Thyroid gland (tissue), 4 donors: ENCODE measurements around the gene CREBRF. TPM values are rescaled to one million over a fixed set of nuclear protein-coding genes. Genes with fewer than 3 reads are reported as not detected.

Source experiments
- DNase-seq, 2 donors: peaks; one replicate each; pipeline ENCODE4 v3.0.0-alpha.2; 2019
- H3K27ac ChIP-seq, 3 donors: fragments of 200-600 bp; sonication (generic); 1 replicate in 2 of 3; 2 replicates in 1 of 3; pipeline ENCODE4 v1.5.1; 2016 to 2019; ENCODE audit warnings: mild to moderate bottlenecking in 1 of 3, moderate library complexity in 1 of 3
- H3K27me3 ChIP-seq: fragments of 200-600 bp; sonication (generic); one replicate; pipeline ENCODE4 v1.5.1; 2019
- H3K36me3 ChIP-seq, 2 donors: fragments of 200-600 bp; sonication (generic); one replicate each; pipeline ENCODE4 v1.5.1; 2016 to 2019
- H3K4me1 ChIP-seq, 2 donors: fragments of 200-600 bp; sonication (generic); one replicate each; pipeline ENCODE4 v1.5.1; 2017 to 2019
- H3K4me3 ChIP-seq, 3 donors: fragments of 200-600 bp; sonication (generic); replicated peaks in 1 of 3; 1 replicate in 2 of 3; 2 replicates in 1 of 3; pipeline ENCODE4 v1.5.1; 2016; ENCODE audit warnings: mild to moderate bottlenecking in 1 of 3
- H3K9me3 ChIP-seq: fragments of 200-600 bp; sonication (generic); one replicate; pipeline ENCODE4 v1.5.1; 2017
- POLR2A ChIP-seq, 2 donors: fragments of 450-650 bp; IDR thresholded peaks; one replicate each; pipeline ENCODE4 v1.6.1; 2017; ENCODE audit warnings: antibody characterized with exemption in 2 of 2, mild to moderate bottlenecking in 2 of 2, moderate library complexity in 1 of 2
- WGBS, 2 donors: methylation state at CpG; one replicate each; pipeline ENCODE4 v1.1.5; 2017; 5-methylcytosine and 5-hydroxymethylcytosine counted together
- intact Hi-C: fragments of 100-400 bp; cut with DNase I; formaldehyde crosslinking; loops from one replicate; pipeline ENCODE4 v1.15.1; 2023
- total RNA-seq, 4 donors: library from RNA; depleted of rRNA; stranded (reverse); fragments of >200 nt; gene quantifications; one replicate each; pipeline ENCODE4 v1.2.3, GENCODE V29; 2016
- TF ChIP-seq, protein P1 (sequence below), 6 experiments: fragments of 200-600 bp in 3 of 6; fragments of 450-650 bp in 3 of 6; sonication (generic) in 3 of 6; IDR thresholded peaks; one replicate each; pipeline ENCODE4 v1.5.1; 2016 to 2019; ENCODE audit warnings: antibody characterized with exemption in 6 of 6, mild to moderate bottlenecking in 2 of 6, inconsistent platforms in 1 of 6, moderate library complexity in 1 of 6

CREBRF gene
- total RNA-seq, 4 donors from 2014 or later = 47.7 to 125 (median 77.3) TPM

DNA sequence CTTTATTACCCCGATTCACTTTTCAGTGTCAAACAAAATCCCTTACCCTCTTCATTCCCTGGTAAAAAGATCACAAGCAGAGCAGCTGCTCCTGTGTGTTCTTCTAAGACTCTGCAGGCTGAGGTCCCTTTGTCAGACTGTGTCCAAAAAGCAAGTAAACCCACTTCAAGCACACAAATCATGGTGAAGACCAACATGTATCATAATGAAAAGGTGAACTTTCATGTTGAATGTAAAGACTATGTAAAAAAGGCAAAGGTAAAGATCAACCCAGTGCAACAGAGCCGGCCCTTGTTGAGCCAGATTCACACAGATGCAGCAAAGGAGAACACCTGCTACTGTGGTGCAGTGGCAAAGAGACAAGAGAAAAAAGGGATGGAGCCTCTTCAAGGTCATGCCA is 34.5 kb downstream of the CREBRF start:
- H3K4me1 ChIP-seq = peaks cover 18 to 28% of the 10 kb centered on the region in 2 donors
- no peak for DNase-seq
- 75 to 84% methylated on average over 2 of the region's 2 CpGs for WGBS, 2 donors
- H3K36me3 ChIP-seq = peaks cover 23 to 25% of the 10 kb centered on the region in 2 donors
- no peak for TF ChIP-seq POLR2A (IDR thresholded peaks at IDR 0.05)
- TF ChIP-seq, protein P1, sequence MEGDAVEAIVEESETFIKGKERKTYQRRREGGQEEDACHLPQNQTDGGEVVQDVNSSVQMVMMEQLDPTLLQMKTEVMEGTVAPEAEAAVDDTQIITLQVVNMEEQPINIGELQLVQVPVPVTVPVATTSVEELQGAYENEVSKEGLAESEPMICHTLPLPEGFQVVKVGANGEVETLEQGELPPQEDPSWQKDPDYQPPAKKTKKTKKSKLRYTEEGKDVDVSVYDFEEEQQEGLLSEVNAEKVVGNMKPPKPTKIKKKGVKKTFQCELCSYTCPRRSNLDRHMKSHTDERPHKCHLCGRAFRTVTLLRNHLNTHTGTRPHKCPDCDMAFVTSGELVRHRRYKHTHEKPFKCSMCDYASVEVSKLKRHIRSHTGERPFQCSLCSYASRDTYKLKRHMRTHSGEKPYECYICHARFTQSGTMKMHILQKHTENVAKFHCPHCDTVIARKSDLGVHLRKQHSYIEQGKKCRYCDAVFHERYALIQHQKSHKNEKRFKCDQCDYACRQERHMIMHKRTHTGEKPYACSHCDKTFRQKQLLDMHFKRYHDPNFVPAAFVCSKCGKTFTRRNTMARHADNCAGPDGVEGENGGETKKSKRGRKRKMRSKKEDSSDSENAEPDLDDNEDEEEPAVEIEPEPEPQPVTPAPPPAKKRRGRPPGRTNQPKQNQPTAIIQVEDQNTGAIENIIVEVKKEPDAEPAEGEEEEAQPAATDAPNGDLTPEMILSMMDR (IDR thresholded peaks at IDR 0.05) = no peak
- no peaks in the 10 kb centered on the region for H3K9me3 ChIP-seq
- no peak overlapping the region for H3K4me3 ChIP-seq
- peak overlapping the region in 1 of 3 donors; percentile 5 for H3K27ac ChIP-seq
- intact Hi-C loops = no loop called here
- no peaks in the 10 kb centered on the region for H3K27me3 ChIP-seq

DNA sequence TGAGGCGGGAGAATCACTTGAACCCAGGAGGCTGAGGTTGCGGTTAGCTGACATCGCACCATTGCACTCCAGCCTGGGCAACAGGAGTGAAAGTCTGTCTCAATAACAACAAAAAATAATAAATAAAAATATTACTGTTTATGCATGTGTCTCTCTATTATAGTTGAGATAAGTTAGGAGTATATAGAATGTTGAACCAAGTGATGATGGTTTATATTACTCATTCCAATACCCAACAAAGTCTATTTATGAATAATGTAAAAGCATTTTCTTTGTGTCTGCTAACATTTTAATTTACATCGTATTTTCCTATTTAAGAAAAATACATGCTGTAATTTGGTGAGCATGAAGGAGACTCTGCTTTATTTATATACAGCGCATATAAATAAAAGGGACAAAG is 35.8 kb downstream of the CREBRF start:
- no peak for TF ChIP-seq POLR2A (IDR thresholded peaks at IDR 0.05)
- TF ChIP-seq, protein P1 (IDR thresholded peaks at IDR 0.05) = no peak
- WGBS, 2 donors = 94 to 96% methylated on average over 5 of the region's 5 CpGs
- H3K4me1 ChIP-seq = peaks cover 18 to 35% of the 10 kb centered on the region in 2 donors
- intact Hi-C loops = no loop called here
- peaks cover 17 to 21% of the 10 kb centered on the region in 2 donors for H3K36me3 ChIP-seq
- DNase-seq = no peak
- H3K9me3 ChIP-seq = no peaks in the 10 kb centered on the region
- H3K4me3 ChIP-seq = no peak overlapping the region
- no peaks in the 10 kb centered on the region for H3K27me3 ChIP-seq
- H3K27ac ChIP-seq = no peak overlapping the region

DNA sequence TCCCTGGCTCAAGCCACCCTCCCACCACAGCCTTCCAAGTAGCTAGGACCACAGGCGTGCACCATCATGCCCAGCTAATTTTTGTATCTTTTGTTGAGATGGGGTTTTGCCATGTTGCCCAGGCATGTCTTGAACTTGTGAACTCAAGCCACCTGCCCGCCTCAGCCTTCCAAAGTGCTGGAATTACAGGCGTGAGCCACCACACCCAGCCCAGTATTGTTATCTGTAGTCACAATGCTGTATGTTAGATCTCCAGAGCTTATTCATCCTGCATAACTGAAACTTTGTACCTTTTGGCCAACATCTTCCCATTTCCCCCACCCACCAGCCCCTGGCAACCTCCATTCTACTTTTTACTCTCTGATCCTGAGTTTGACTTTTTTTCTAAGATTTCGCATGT is 37.5 kb downstream of the CREBRF start:
- TF ChIP-seq, protein P1 (IDR thresholded peaks at IDR 0.05) = no peak
- no peak for TF ChIP-seq POLR2A (IDR thresholded peaks at IDR 0.05)
- intact Hi-C loops = no loop called here
- H3K27ac ChIP-seq = peak overlapping the region in 2 of 3 donors; percentile 17 to 62
- no peak overlapping the region for H3K4me3 ChIP-seq
- H3K4me1 ChIP-seq = peaks cover 18 to 37% of the 10 kb centered on the region in 2 donors
- H3K27me3 ChIP-seq = no peaks in the 10 kb centered on the region
- no peak for DNase-seq
- H3K9me3 ChIP-seq = no peaks in the 10 kb centered on the region
- H3K36me3 ChIP-seq = peaks cover 10 to 12% of the 10 kb centered on the region in 2 donors
- 88% methylated on average over 4 of the region's 4 CpGs for WGBS, 2 donors

DNA sequence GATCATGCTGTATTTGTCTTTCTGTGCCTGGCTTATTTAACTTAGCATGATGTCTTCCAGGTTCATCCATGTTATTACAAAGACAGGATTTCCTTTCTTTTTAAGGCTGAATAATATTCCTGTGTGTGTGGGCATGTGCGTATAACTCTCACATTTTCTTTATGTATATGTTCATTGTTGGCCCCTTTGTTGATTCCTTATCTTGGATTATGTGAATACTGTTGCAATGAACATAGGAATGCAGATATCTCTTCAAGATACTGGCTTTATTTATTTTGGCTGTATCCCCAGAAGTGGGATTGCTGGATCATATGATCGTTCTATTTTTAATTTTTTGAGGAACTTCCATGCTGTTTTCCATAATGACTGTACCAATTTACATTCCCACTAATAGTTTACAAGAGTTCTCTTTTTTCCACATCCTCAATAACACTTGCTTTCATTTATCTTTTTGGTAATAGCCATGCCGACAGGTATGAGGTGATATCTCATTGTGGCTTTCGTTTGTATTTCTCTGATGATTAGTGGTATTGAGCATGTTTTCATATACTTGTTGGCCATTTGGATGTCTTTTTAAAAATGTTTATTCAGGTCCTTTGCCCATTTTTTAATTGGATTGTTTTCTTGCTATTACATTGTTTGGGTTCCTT is 38.0 kb downstream of the CREBRF start:
- intact Hi-C loops = no loop called here
- Histone ChIP-seq H3K9me3 (no peaks in the 10 kb centered on the region), H3K27me3 (no peaks in the 10 kb centered on the region), H3K4me1 (peaks cover 22 to 37% of the 10 kb centered on the region in 2 donors), H3K4me3 (no peak overlapping the region), H3K27ac (peak overlapping the region in 2 of 3 donors; percentile 17 to 62), H3K36me3 (peaks cover 10 to 12% of the 10 kb centered on the region in 2 donors)
- 58 to 75% methylated on average over 4 of the region's 4 CpGs for WGBS, 2 donors
- no peak for DNase-seq
- no peak for TF ChIP-seq POLR2A (IDR thresholded peaks at IDR 0.05)

DNA sequence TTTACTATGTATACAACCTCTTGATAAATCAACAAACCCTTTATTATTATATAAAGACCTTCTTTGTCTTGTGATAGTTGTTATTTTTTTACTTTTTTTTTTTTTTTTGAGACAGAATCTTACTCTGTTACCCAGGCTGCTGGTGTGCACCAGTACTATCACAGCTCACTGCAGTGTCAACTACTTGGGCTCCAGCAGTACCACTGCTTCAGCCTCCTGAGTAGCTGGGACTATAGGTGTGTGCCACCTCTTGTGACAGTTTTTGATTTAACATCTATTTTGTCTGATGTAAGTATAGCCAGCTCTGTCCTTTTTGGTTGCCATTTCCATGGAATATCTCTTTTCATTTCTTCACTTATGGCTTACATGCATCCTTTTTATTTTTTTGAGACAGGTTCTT is 42.6 kb downstream of the CREBRF start:
- TF ChIP-seq, protein P1 (IDR thresholded peaks at IDR 0.05) = no peak
- TF ChIP-seq POLR2A (IDR thresholded peaks at IDR 0.05) = no peak
- no peak overlapping the region for H3K27ac ChIP-seq
- no peaks in the 10 kb centered on the region for H3K27me3 ChIP-seq
- H3K4me3 ChIP-seq = no peak overlapping the region
- peaks cover 13 to 31% of the 10 kb centered on the region in 2 donors for H3K4me1 ChIP-seq
- no peak for DNase-seq
- peaks cover 0 to 10% of the 10 kb centered on the region in 2 donors for H3K36me3 ChIP-seq
- intact Hi-C loops = no loop called here
- H3K9me3 ChIP-seq = no peaks in the 10 kb centered on the region
